Measurements from ENCODE around the gene CISD1.

CISD1 gene

DNA sequence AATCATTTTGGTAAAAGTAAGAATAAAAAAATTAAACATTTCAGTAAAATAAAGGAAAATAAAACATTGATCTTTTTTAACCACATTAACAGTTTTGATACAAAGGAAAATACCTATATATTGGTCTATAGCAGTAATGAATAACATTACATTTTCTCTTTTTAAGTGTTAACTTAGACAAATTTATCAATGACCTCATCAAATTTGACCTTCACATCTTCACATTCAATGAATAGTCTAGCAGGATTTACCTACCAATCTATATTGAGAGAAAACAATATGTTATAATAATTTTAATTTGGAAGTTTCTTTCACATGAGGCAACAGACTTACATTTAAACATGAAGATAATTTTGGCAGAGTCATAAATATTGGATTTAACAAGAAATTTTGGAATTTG is 47.9 kb downstream of the CISD1 start:
- no peak for DNase-seq

DNA sequence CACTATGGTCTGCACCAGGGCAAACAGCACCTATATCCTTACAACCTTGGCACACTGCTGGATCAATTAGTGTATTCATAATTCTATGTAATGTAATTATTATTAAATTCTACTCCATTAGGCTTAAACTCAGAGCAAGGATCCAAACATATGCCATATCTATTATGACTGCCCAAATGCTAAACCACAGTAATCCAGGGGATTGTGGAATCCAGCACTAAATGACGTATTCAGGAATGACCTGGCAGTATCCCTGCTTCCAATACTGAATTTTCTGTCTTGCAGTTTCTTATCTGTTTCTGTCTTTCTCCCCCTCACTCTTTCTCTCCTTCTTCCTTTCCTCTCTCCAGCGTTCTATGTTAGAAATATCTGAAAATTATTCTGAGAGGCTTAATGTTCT is 49.4 kb downstream of the CISD1 start:
- no peak for DNase-seq

DNA sequence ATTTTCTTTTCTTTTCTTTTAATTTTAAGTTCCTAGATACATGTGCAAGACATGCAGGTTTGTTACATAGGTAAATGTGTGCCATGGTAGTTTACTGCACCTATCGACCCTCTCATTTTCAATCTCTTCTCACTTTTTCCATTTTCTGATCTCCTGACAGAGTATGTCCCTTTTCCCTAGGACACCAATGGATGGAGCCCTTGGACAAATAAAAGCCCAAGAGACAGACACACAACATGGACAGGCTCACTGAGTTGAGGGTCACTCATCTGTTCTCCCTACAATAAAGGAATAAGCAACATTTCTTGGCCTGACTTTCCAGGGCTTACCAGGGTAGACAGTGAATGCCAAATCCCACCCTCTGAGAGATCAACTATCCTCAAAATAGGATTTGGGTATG is 50.6 kb downstream of the CISD1 start:
- DNase-seq, result no peak

DNA sequence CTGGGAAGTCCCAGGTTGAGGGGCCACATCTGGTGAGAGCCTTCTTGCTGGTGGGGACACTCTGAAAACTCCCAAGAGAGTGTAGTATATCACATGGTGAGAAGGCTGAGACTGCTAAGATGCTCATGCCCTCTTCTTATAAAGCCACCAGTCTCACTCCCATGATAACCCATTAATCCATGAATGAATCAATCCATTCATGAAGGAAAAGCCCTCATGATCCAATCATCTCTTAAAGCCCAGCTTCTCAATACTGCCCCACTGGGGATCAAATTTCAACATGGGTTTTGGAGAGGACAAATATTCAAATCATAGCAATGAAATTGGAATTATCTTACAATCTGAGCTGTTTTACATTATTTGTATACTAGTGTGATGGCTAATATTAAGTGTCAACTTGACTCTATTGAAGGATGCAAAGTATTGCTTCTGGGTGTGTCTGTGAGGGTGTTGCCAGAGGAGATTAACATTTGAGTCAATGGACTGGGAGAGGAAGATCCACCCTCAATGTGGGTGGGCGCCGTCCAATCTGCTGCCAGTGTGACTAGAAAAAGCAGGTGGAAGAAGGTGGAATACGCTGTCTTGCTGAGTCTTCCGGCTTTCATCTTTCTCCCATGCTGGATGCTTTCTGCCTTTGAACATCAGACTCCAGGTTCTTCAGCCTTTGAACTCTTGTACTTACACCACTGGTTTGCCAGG is 51.5 kb downstream of the CISD1 start:
- no peak for DNase-seq

DNA sequence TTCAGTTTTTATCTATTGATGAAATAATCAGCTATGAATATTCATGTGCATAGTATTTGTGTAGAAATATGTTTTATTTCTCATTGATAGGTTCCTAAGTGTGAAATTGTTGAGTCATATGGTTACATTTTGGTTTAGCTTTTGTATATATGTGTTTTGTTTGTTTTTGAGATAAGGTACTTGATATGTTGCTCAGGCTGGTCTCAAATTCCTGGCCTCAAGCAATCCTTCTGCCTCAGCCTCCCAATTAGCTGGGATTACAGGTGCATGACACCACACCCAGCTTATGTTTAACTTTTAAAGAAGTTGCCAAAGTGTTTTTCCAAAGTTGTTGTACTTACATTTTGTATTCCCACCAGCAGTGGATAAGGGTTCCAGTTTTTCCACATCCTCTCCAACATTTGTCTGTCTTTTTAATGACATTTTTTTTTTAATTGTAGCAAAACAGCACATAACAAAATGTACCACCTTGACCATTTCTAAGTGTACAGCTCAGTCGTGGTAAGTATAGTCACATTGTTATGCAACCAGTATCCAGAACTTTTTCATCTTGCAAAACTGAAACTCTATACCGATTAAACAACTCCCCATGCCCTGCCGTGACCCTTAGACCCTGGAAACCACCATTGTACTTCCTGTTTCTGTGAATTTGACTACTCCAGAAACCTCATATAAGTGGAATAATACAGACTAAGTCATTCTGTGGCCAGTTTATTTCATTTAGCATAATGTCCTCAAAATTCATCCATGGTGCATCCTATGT is 53.3 kb downstream of the CISD1 start:
- DNase-seq, result no peak

DNA sequence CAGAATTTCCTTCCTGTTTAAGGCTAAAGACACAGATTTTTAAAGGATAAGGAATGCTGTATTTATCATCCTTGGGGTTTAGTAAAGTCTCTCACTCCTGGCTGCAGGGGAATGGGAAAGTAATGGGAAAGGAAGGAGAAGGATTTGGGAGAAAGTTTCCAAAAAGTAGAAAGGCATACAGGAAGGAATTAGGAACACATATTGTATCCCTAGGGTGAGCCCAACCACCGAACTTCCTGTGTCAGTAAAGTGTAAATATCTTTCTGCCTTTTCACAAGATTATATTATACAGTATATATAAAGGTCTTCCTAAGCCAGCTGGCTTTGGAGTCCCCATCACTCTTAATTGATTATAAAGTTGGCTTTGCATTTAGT is 53.9 kb downstream of the CISD1 start:
- DNase-seq, result no peak

DNA sequence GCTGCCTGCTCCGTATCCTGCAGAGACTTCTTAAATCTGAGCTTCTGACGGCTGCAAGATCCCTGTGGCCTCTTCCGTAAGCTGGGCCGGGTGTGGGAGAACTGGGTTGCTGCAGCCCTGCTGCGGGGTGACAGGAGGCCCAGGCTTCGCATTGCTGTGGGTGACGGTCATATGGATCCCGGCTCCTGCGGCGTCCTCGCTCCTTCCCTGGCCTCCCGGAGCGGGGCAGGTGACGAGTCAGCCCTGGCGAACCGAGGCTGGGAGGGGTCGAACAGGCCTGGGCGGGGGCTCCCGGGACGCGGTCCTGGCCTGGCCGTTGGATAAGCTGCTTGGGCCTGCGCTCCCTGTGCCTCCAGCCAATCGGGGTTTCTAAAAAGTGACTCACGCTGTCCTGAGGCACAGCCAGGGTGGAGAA is 58.0 kb downstream of the CISD1 start:
- no peak for DNase-seq

DNA sequence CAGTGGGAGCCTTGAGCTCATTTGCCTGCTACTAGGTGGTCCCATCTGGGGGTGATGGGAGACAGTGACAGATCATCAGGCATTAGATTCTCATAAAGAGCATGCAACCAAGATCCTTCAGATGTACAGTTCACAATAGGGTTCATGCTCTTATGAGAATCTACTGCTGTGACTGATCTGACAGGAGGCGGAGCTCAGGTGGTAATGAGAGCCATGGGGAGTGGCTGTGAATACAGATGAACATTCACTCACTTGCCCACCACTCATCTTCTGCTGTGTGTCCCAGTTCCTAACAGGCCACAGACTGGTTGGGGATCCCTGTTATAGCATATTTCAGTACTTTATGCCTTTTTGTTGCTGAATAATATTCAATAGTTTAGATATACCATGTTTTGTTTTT is 59.3 kb downstream of the CISD1 start:
- DNase-seq, result no peak

DNA sequence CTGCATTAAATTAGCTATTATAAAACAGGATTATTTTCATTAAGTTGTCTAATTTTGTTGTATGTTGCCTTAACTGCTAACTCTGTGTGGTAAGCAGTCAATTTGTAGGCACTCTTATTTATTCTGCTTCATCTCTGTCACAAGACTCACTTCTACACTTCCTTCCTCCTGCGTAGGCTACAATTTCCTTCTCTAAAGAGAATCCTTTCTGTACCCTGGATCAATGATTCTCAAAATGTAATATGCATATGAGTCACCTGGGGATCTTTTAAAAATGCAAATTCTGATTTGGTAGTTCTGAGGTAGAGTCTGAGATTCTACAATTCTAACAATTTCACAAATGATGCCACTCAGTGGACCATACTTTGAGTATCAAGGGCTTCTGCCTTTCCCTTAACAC is 61.5 kb downstream of the CISD1 start:
- no peak for DNase-seq

DNA sequence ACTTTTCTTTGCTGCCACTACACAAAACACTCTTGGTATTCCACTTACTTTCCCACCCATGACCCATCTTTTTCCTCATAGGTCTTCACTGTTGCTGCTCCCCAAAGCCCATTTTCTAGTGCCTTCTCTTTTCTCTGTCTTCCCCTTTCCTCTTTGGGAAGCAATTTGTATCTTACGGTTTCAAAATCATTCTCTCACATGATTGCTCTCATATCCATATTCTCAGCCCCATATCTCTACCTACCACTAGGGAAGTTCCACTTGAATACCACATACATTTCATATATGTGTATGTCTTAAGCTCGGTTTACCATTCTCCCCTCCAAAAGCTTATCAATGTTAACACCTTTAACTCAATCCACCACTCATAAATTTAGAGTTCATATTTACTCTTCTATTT is 62.7 kb downstream of the CISD1 start:
- DNase-seq, result no peak

DNA sequence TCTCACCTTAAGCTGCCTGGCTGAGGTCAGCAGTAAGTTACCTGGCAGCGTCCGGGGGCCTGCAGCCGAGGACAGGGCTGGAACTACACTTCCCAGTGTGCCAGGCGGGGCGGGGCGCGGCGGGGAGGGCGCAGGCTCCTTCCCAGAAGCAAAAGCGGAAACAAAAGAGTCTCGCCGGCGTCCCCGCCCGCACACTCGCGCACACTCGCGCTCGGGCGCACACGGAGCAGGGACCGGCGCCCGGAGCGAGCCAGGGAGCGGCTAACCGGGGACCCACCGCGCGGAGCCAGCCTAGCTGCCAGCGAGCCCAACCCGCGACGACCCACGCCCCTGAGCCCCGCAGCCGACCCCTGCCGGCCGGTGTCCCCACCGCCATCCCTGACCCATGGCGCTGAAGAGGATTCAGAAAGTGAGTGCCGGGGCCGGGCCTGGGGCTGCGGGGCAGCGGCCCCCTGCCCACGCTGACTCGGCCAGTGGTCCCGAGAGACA is 65.9 kb downstream of the CISD1 start, which contains the start of gene UBE2D1:
UBE2D1 (plus strand) TSS at position 190 of the 489 bp plus-strand sequence; CDS start at position 386, 196 bp downstream.
- DNase-seq, result no peak

DNA sequence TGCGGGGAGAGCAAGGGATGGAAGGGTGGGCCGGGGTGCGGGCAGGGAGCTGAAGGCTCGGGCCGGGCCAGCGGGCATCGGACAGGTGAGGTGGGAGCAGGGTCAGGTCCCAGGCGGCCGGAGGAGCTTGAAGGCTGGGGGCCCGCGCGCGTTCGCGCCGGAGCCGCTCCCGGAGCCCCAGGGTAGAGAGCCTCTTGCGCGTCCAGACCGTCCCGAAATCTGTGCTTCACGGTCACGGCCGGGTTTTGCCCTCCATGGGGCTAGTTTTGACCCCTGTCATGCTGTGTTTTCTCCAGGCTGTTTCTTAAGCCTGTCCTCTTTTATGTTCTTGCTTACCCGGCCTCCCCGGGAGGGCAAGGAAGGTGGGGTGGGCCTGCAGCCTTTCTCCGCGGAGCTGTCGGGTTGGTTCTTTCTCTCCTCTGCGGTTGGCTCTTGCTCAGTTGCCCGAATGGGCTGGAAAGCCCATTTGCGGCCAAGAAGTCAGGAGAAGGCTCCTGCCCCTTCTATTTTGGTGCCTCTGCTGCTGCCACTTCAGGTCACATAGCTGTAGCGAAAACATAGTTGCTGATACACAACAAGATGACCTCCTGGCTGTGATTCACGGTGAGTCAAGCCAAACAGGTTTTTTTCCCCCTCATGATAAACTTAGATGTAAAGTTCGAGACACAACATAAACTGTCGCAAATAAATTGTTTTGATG is 66.5 kb downstream of the CISD1 start:
- DNase-seq, result no peak

DNA sequence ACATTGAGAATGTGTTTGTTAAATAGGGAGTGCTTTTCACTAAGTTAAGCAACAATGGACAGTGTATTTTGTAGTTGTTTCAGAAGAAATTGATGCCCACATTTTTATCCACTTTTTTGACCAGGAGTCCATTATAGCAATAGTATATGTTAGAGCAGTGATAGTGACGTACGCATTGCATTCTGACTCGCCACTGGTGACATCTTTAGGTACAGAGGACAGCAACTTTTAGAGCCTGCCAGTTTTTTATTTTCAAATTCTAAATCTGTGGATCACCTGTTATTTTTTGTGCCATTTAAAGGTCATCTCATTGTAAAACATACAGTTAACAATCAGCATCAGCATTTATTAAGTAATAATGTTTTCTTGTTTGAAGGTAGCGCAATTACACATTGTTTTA is 67.3 kb downstream of the CISD1 start:
- DNase-seq, result no peak
